ENCODE results near the gene LOXL4. TPM values are rescaled to one million over a fixed set of nuclear protein-coding genes. Genes with fewer than 3 reads are reported as not detected.

Gene LOXL4
- total and polyA plus RNA-seq, 9 donors: 5.1 to 32.9 (median 8.2) TPM

DNA sequence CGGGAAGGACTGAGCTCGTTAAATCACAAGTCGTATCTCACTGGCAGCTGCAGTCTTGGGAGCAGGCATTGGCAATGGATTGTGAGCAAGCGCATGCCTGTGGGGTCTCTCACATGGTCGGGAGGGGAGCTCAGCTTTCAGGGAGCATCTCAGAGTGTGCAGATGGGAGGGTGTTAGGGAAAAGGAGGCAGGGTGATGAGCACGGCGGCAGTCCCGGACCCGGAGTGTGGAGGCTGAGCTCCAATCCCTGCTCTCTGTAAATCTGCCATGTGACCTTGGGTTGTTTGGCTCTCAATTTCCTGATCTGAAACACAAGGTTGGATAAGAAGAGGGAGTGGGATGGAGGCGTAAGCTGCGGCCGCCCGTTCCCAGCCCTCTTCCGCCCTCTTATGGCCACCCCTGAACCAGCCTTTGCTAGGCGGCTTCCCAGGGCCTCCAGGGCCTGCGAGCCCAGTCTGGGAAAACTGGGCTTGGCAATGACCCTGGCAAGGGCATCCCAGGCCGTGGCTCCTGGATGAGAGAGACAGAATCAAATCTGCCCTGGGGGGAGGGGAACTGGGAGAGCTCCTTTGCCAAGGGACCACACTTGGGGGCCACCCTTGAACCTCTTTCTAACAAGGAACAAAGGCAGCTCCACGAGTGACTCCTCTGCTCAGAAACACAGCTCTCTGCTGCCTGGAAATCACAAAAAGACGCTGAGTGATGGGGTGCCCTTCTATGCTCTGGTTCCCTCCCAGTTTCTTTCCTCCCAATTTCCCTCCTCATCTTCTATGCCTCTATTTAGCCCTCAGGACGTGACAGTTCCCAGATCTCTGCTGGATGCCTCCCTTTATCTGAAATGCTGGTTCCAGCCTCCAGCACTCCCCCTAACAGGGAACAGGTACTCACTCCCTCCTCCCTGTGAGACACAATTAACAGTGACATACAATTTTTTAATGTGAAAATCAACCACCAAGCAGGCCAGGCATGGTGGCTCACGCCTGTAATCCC, 41.7 kb upstream of the LOXL4 start:
- H3K27me3 ChIP-seq: no peaks in the 10 kb centered on the region
- peak; percentile 68 to 84 (median 77) for DNase-seq
- H3K4me3 ChIP-seq: no peak overlapping the region
- H3K27ac ChIP-seq: no peak overlapping the region
- 14 to 16% (median 15%) methylated on average over 21 of the region's 21 CpGs for WGBS, 3 donors
- H3K4me1 ChIP-seq (ENCODE audit: insufficient read depth): no peaks in the 10 kb centered on the region
- H3K36me3 ChIP-seq: no peaks in the 10 kb centered on the region
- H3K9me3 ChIP-seq: no peaks in the 10 kb centered on the region
- TF ChIP-seq POLR2A (IDR thresholded peaks at IDR 0.05) (no peak), EP300 (IDR thresholded peaks at IDR 0.05) (no peak)
- TF ChIP-seq, protein P1, sequence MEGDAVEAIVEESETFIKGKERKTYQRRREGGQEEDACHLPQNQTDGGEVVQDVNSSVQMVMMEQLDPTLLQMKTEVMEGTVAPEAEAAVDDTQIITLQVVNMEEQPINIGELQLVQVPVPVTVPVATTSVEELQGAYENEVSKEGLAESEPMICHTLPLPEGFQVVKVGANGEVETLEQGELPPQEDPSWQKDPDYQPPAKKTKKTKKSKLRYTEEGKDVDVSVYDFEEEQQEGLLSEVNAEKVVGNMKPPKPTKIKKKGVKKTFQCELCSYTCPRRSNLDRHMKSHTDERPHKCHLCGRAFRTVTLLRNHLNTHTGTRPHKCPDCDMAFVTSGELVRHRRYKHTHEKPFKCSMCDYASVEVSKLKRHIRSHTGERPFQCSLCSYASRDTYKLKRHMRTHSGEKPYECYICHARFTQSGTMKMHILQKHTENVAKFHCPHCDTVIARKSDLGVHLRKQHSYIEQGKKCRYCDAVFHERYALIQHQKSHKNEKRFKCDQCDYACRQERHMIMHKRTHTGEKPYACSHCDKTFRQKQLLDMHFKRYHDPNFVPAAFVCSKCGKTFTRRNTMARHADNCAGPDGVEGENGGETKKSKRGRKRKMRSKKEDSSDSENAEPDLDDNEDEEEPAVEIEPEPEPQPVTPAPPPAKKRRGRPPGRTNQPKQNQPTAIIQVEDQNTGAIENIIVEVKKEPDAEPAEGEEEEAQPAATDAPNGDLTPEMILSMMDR (IDR thresholded peaks at IDR 0.05): peak; percentile 57 to 83 (median 74)
- intact Hi-C loops (cut with DNase I): loop anchor here (5.0 to 10.0 kb wide), 5 partner anchors 62 to 392 kb away; no protein-coding TSS in a partner anchor

DNA sequence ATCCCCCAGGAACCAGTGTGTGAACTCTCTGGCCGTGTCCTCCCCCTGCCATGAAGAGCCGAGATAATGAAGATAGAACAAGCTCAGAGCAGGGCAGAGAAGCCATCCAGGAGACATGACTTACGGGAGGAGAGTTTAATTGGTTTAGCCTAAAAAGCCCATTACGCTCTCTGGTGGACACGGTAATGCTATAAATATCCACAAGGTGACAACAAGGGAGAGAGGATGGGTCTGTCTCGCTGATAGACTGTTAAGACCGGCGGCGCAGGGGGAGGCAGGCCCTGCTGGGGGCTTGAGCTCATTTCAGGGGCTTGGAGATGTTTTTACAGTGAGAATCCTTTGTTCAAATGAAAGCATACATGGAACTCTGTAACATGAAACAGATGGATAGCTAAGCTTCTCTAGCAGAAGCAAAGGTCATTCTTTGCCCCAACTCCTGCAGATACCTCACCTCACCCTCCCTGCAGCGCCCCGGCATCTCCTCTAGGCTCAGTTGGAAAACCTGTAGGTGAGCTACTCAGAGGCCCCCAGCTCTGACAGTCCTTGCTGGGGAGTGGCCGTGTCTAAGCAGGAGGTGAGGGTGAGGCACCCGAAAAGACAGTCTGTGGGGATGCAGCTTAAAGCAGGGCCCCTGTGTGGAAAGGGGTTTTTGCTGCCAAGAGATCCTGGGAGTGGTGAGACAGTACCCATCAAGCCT, 40.8 kb upstream of the LOXL4 start:
- H3K36me3 ChIP-seq: no peaks in the 10 kb centered on the region
- no peaks in the 10 kb centered on the region for H3K27me3 ChIP-seq
- TF ChIP-seq POLR2A (IDR thresholded peaks at IDR 0.05) (no peak), EP300 (IDR thresholded peaks at IDR 0.05) (no peak)
- TF ChIP-seq, protein P1 (IDR thresholded peaks at IDR 0.05): no peak
- H3K27ac ChIP-seq: no peak overlapping the region
- H3K9me3 ChIP-seq: no peaks in the 10 kb centered on the region
- no peak for DNase-seq
- 28 to 53% (median 39%) methylated on average over 13 of the region's 13 CpGs for WGBS, 3 donors
- intact Hi-C loops (cut with DNase I): loop anchor here in 2 of 4 donors (5.0 to 10.0 kb wide), 2 partner anchors 62 to 64 kb away; no protein-coding TSS in a partner anchor
- H3K4me3 ChIP-seq: no peak overlapping the region
- H3K4me1 ChIP-seq (ENCODE audit: insufficient read depth): no peaks in the 10 kb centered on the region

DNA sequence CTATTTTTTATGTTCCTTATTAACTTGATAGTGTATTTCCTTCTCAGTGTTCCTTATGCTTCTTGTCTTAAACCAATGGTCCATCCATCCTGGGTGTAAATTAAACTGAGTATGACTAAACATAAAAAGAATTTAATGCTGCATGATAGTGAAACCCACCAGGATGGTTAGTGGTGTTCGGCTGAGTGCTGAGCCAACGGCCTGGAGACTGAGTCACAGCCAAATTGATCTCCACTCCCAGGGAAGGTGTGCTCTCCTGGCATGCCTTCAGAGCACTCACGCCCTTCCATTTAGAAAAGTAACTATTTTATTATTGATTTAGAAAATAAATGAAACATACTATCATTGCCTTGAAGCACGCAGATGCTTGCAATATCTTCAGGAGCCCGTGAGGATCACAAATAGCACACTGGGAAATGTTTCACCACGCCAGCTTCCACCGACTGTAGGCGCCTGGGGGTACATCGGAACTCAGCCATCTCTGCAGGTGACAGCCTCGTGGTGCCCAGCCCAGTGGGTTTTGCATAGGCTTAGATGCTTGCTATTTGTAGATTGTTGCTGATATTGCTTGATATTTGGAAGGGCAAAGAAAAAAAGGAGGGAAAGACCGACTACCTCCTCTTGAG, 40.0 kb upstream of the LOXL4 start:
- Histone ChIP-seq H3K36me3 (no peaks in the 10 kb centered on the region), H3K4me1 (ENCODE audit: insufficient read depth) (no peaks in the 10 kb centered on the region), H3K27me3 (no peaks in the 10 kb centered on the region), H3K27ac (no peak overlapping the region), H3K4me3 (no peak overlapping the region), H3K9me3 (no peaks in the 10 kb centered on the region)
- WGBS, 3 donors: 80 to 83% (median 81%) methylated on average over 11 of the region's 11 CpGs
- DNase-seq: no peak
- TF ChIP-seq, protein P1 (IDR thresholded peaks at IDR 0.05): no peak
- no peak for TF ChIP-seq EP300 (IDR thresholded peaks at IDR 0.05)
- no peak for TF ChIP-seq POLR2A (IDR thresholded peaks at IDR 0.05)
- intact Hi-C loops (cut with DNase I): loop anchor here in 2 of 4 donors (5.0 to 10.0 kb wide), 2 partner anchors 61 to 63 kb away; no protein-coding TSS in a partner anchor

DNA sequence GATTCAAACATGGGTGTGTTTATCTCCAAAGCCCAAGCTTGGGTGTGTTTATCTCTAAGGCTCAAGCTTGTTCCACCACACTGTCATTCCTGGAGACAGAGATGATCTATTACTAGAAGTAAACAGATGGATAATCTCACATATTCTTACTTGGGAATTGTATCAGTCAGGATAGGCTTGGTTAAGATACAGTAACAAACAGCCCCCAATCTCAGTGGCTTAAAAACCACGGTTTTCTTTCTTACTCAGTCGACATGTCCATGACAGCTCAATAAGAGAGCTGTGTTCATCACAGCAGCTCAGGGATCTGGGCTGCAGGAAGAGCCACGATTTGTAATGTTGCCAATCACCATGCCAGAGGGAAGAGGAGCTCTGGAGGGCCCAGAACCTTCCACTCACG, 38.5 kb upstream of the LOXL4 start:
- no peaks in the 10 kb centered on the region for H3K27me3 ChIP-seq
- TF ChIP-seq, protein P1 (IDR thresholded peaks at IDR 0.05): no peak
- TF ChIP-seq EP300 (IDR thresholded peaks at IDR 0.05): no peak
- TF ChIP-seq POLR2A (IDR thresholded peaks at IDR 0.05): no peak
- H3K4me1 ChIP-seq (ENCODE audit: insufficient read depth): no peaks in the 10 kb centered on the region
- 82 to 91% (median 87%) methylated on average over 4 of the region's 4 CpGs for WGBS, 3 donors
- DNase-seq: no peak
- H3K4me3 ChIP-seq: no peak overlapping the region
- intact Hi-C loops (cut with DNase I): loop anchor here in 2 of 4 donors (5.0 to 10.0 kb wide), 2 partner anchors 59 to 62 kb away; no protein-coding TSS in a partner anchor
- no peak overlapping the region for H3K27ac ChIP-seq
- H3K9me3 ChIP-seq: no peaks in the 10 kb centered on the region
- no peaks in the 10 kb centered on the region for H3K36me3 ChIP-seq
